Suprapubic skin (tissue), 4 donors: ENCODE data around the gene CELF4.

ENCODE experiments used
- CTCF ChIP-seq, 2 donors: fragments of 200-600 bp in 1 of 2; fragments of 450-650 bp in 1 of 2; sonication (generic) in 1 of 2; IDR thresholded peaks; one replicate each; pipeline ENCODE4 v1.5.1; 2016 to 2019; ENCODE audit warnings: antibody characterized with exemption in 2 of 2, mild to moderate bottlenecking in 1 of 2, moderate library complexity in 1 of 2
- POLR2A ChIP-seq, 2 donors: fragments of 450-650 bp; IDR thresholded peaks; one replicate each; pipeline ENCODE4 v1.6.1; 2017; ENCODE audit warnings: antibody characterized with exemption in 2 of 2, mild to moderate bottlenecking in 2 of 2, moderate library complexity in 2 of 2
- POLR2AphosphoS5 ChIP-seq, 3 donors: sonication (generic); formaldehyde crosslinking; IDR thresholded peaks; one replicate each; pipeline ENCODE4 v1.6.1; 2017; ENCODE audit warnings: antibody characterized with exemption in 3 of 3

GRCh38 chr18:37276111-37276890, 289.3 kb downstream of the CELF4 start:
- no peak for TF ChIP-seq POLR2A (IDR thresholded peaks at IDR 0.05)
- TF ChIP-seq CTCF (IDR thresholded peaks at IDR 0.05), result no peak
- TF ChIP-seq POLR2AphosphoS5 (IDR thresholded peaks at IDR 0.05), result no peak
